ENCODE data around the gene CASK.

CASK gene

DNA sequence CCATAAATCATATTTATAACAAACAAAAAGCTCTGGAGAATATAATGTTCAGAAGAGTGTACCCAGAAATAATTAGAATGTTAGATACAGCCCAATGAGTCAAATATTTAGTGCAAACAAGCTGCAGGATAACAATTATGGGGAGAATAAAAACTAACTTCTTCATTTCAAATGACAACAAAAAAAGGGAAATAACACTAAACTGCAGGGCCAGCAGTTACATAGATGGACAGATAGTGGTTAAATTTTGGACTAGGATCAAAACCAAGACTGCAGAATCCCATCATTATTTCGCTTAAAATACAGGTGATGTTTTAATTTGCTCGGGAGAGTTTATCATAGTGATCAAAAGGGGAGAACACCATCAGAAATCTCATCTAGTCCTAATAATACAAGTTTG lies 235.2 kb downstream of the CASK start:
- no peak for TF ChIP-seq SNAI2 (CRISPR knock-in tag; IDR thresholded peaks at IDR 0.05)
- no peak for TF ChIP-seq ESRRG (CRISPR knock-in tag; IDR thresholded peaks at IDR 0.05)
- TF ChIP-seq BACH2 (CRISPR knock-in tag; IDR thresholded peaks at IDR 0.05; ENCODE audit: borderline replicate concordance) = no peak
- TF ChIP-seq ISL1 (CRISPR knock-in tag; IDR thresholded peaks at IDR 0.05) = no peak
- TF ChIP-seq ZC3H10 (CRISPR knock-in tag; IDR thresholded peaks at IDR 0.05) = no peak
- no peak for TF ChIP-seq TOX (CRISPR knock-in tag; IDR thresholded peaks at IDR 0.05; ENCODE audit: borderline replicate concordance)
- TF ChIP-seq ZNF8 (CRISPR knock-in tag; IDR thresholded peaks at IDR 0.05) = no peak
- TF ChIP-seq TCF4 (CRISPR knock-in tag; IDR thresholded peaks at IDR 0.05; ENCODE audit: borderline replicate concordance) = no peak
- TF ChIP-seq, protein P1, sequence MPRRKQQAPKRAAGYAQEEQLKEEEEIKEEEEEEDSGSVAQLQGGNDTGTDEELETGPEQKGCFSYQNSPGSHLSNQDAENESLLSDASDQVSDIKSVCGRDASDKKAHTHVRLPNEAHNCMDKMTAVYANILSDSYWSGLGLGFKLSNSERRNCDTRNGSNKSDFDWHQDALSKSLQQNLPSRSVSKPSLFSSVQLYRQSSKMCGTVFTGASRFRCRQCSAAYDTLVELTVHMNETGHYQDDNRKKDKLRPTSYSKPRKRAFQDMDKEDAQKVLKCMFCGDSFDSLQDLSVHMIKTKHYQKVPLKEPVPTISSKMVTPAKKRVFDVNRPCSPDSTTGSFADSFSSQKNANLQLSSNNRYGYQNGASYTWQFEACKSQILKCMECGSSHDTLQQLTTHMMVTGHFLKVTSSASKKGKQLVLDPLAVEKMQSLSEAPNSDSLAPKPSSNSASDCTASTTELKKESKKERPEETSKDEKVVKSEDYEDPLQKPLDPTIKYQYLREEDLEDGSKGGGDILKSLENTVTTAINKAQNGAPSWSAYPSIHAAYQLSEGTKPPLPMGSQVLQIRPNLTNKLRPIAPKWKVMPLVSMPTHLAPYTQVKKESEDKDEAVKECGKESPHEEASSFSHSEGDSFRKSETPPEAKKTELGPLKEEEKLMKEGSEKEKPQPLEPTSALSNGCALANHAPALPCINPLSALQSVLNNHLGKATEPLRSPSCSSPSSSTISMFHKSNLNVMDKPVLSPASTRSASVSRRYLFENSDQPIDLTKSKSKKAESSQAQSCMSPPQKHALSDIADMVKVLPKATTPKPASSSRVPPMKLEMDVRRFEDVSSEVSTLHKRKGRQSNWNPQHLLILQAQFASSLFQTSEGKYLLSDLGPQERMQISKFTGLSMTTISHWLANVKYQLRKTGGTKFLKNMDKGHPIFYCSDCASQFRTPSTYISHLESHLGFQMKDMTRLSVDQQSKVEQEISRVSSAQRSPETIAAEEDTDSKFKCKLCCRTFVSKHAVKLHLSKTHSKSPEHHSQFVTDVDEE (CRISPR knock-in tag; IDR thresholded peaks at IDR 0.05) = no peak
- no peak for TF ChIP-seq ARNTL (CRISPR knock-in tag; IDR thresholded peaks at IDR 0.05; ENCODE audit: borderline replicate concordance, low read depth)
- TF ChIP-seq ZFP3 (CRISPR knock-in tag; IDR thresholded peaks at IDR 0.05) = no peak

DNA sequence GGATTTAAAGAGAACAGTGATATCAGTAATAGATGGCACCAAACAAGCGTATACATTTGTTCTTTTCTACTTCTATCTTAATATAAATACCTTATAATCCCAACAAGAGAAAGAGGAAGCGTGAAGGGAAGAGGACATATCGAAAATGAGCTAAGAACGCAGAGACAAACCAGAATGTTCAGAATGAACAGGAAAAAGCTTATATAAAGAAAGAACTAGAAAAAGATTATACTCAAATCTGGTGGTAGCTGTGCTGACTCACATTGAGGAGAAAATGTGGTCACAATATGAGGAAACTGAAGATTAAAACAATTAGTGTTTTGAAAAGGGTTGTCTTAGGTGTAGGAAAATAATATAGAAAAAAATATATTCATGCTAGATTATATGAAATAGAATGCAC lies 236.6 kb downstream of the CASK start:
- no peak for ATAC-seq
- TF ChIP-seq CSRNP3 (CRISPR knock-in tag; IDR thresholded peaks at IDR 0.05) (no peak), ESRRG (CRISPR knock-in tag; IDR thresholded peaks at IDR 0.05) (no peak), POU6F1 (CRISPR knock-in tag; IDR thresholded peaks at IDR 0.05; ENCODE audit: borderline replicate concordance, low read depth) (no peak), ZC3H10 (CRISPR knock-in tag; IDR thresholded peaks at IDR 0.05) (no peak), OSR1 (CRISPR knock-in tag; IDR thresholded peaks at IDR 0.05) (no peak), CSDC2 (CRISPR knock-in tag; IDR thresholded peaks at IDR 0.05) (no peak), ZNF8 (CRISPR knock-in tag; IDR thresholded peaks at IDR 0.05) (no peak), RARB (CRISPR knock-in tag; IDR thresholded peaks at IDR 0.05) (no peak), SNAI2 (CRISPR knock-in tag; IDR thresholded peaks at IDR 0.05) (no peak), TOX (CRISPR knock-in tag; IDR thresholded peaks at IDR 0.05; ENCODE audit: borderline replicate concordance) (no peak), ISL1 (CRISPR knock-in tag; IDR thresholded peaks at IDR 0.05) (no peak), ZNF70 (CRISPR knock-in tag; IDR thresholded peaks at IDR 0.05) (no peak), ARNTL (CRISPR knock-in tag; IDR thresholded peaks at IDR 0.05; ENCODE audit: borderline replicate concordance, low read depth) (no peak), PATZ1 (CRISPR knock-in tag; IDR thresholded peaks at IDR 0.05; ENCODE audit: borderline replicate concordance) (no peak), GLIS3 (CRISPR knock-in tag; IDR thresholded peaks at IDR 0.05) (no peak), BACH2 (CRISPR knock-in tag; IDR thresholded peaks at IDR 0.05; ENCODE audit: borderline replicate concordance) (no peak), ZNF565 (CRISPR knock-in tag; conservative IDR thresholded peaks at IDR 0.05; ENCODE audit: low read depth) (no peak), PPARA (CRISPR knock-in tag; IDR thresholded peaks at IDR 0.05; ENCODE audit: borderline replicate concordance) (no peak), ZFP3 (CRISPR knock-in tag; IDR thresholded peaks at IDR 0.05) (no peak)
- TF ChIP-seq, protein P1 (CRISPR knock-in tag; IDR thresholded peaks at IDR 0.05) = no peak

More for the DNA sequence above, 235.2 kb downstream of the CASK start:
- ATAC-seq = no peak

Data from SK-N-SH treated with all-trans-retinoic acid at 6 μM for 48 hours (cell line).